Measurements from ENCODE around the gene KCP.

Gene KCP

DNA sequence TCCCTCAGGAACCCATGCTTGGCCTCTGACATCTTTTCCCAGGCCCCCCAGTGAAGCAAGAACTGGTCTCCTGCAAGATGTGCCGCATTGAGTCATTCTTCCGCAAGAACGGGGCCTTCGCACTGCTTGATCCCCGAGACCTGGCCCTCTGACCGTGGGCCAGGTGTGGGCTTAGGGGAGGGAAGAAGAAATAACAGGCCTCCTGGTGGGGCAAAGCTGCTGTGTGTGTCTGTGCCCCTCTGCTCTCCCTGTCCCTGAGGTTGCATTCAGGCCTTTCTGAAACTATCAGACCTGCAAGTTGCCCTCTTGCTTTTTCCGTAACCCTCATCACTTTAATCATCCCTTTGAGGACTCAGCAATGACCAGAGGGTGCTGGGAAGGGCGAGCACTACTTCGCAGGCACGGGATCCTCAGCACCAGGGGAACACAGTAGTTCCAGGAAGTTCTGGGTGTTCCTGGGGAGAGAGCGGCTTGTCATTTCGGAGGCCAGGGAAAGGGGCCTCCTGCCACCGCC, 41.8 kb downstream of the KCP start:
- TF ChIP-seq, protein P1, sequence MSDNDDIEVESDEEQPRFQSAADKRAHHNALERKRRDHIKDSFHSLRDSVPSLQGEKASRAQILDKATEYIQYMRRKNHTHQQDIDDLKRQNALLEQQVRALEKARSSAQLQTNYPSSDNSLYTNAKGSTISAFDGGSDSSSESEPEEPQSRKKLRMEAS (IDR thresholded peaks at IDR 0.05) = no peak
- TF ChIP-seq, protein P2, sequence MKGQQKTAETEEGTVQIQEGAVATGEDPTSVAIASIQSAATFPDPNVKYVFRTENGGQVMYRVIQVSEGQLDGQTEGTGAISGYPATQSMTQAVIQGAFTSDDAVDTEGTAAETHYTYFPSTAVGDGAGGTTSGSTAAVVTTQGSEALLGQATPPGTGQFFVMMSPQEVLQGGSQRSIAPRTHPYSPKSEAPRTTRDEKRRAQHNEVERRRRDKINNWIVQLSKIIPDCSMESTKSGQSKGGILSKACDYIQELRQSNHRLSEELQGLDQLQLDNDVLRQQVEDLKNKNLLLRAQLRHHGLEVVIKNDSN (IDR thresholded peaks at IDR 0.05) = no peak
- no peak for TF ChIP-seq TCF12 (IDR thresholded peaks at IDR 0.05; ENCODE audit: low read depth)
- no peak for TF ChIP-seq EGR1 (IDR thresholded peaks at IDR 0.05)
- TF ChIP-seq TEAD4 (IDR thresholded peaks at IDR 0.05) = no peak
- TF ChIP-seq TAF1 (IDR thresholded peaks at IDR 0.05; ENCODE audit: low read depth) = no peak
- TF ChIP-seq, protein P3, sequence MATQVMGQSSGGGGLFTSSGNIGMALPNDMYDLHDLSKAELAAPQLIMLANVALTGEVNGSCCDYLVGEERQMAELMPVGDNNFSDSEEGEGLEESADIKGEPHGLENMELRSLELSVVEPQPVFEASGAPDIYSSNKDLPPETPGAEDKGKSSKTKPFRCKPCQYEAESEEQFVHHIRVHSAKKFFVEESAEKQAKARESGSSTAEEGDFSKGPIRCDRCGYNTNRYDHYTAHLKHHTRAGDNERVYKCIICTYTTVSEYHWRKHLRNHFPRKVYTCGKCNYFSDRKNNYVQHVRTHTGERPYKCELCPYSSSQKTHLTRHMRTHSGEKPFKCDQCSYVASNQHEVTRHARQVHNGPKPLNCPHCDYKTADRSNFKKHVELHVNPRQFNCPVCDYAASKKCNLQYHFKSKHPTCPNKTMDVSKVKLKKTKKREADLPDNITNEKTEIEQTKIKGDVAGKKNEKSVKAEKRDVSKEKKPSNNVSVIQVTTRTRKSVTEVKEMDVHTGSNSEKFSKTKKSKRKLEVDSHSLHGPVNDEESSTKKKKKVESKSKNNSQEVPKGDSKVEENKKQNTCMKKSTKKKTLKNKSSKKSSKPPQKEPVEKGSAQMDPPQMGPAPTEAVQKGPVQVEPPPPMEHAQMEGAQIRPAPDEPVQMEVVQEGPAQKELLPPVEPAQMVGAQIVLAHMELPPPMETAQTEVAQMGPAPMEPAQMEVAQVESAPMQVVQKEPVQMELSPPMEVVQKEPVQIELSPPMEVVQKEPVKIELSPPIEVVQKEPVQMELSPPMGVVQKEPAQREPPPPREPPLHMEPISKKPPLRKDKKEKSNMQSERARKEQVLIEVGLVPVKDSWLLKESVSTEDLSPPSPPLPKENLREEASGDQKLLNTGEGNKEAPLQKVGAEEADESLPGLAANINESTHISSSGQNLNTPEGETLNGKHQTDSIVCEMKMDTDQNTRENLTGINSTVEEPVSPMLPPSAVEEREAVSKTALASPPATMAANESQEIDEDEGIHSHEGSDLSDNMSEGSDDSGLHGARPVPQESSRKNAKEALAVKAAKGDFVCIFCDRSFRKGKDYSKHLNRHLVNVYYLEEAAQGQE (IDR thresholded peaks at IDR 0.05; ENCODE audit: low read depth) = no peak
- TF ChIP-seq CEBPB (IDR thresholded peaks at IDR 0.05) = no peak
- no peak for TF ChIP-seq EP300 (IDR thresholded peaks at IDR 0.05; ENCODE audit: borderline replicate concordance)
- TF ChIP-seq RAD21 (IDR thresholded peaks at IDR 0.05; ENCODE audit: low read depth) = no peak

DNA sequence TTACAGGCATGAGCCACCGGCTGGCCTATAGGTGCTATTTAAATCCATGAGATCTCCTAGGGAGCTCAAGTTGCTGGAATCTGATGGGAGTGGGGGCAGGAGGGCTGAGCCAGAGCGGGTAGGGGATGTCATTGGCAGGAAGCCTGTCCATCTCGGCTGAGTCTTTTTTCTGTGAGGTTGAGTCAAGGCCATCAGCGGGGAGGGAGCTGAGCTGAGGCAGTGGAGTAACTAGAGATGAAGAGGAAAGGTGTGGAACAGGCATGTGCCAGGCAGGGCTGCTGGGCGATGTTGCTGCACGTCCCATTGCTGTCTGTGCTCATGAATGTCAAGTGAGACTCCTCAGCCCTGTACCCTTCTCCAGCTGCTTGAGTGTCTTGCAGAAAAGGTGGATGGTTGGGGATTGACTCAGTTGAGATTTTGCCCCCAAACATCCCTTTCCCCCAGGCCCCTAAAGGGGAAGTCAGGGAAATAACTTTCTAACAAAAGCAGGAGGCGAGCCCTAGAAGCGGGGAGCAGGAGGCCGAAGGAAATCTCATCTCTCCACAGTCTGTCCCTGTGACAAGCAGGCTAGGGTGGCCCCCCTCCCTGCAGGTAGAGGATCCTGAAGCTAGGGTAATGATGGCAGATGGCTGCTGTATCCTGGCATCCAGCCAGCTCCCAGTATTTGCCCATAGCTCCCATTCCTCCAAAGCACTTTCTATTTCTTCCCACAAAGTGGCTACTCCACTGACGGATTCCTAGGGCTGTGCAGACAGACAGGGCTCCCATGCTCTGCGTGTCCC, 42.5 kb downstream of the KCP start:
- TF ChIP-seq TEAD4 (IDR thresholded peaks at IDR 0.05) = no peak
- TF ChIP-seq TCF12 (IDR thresholded peaks at IDR 0.05; ENCODE audit: low read depth) = peak; percentile 16; the same call in 1 of the 2 replicates
- no peak for TF ChIP-seq YY1 (IDR thresholded peaks at IDR 0.05; ENCODE audit: low read depth)
- TF ChIP-seq CEBPB (IDR thresholded peaks at IDR 0.05) = no peak
- peak; percentile 29; the same call in 1 of the 2 replicates for TF ChIP-seq NFIC (IDR thresholded peaks at IDR 0.05)
- TF ChIP-seq RAD21 (IDR thresholded peaks at IDR 0.05; ENCODE audit: low read depth) = no peak
- TF ChIP-seq FOXM1 (IDR thresholded peaks at IDR 0.05; ENCODE audit: borderline replicate concordance, low read depth) = no peak
- no peak for TF ChIP-seq EP300 (IDR thresholded peaks at IDR 0.05; ENCODE audit: borderline replicate concordance)
- no peak for TF ChIP-seq CREB1 (IDR thresholded peaks at IDR 0.05; ENCODE audit: low read depth)

DNA sequence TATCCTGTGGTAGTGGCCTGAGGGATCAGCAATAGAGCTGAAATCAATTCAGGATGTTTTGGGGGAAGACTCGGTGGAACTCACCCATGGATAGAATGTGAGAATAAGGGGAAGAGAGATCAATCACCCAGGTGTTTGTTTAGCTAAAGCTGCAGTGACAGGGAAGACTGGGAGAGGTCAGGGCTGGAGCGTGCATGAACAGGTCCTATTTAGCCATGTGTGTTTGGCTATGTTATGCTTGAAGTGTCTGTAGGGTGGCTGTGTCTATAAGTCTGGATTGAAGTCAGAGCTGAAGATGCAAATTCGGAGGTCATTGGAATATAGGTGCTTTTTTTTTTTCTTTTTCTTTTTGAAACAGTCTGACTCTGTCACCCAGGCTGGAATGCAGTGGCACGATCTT, 43.3 kb downstream of the KCP start:
- TF ChIP-seq TAF1 (IDR thresholded peaks at IDR 0.05; ENCODE audit: low read depth) (no peak), YY1 (IDR thresholded peaks at IDR 0.05; ENCODE audit: low read depth) (no peak), TEAD4 (IDR thresholded peaks at IDR 0.05) (no peak), EGR1 (IDR thresholded peaks at IDR 0.05) (no peak), NFIC (IDR thresholded peaks at IDR 0.05) (no peak), RAD21 (IDR thresholded peaks at IDR 0.05; ENCODE audit: low read depth) (no peak), TCF12 (IDR thresholded peaks at IDR 0.05; ENCODE audit: low read depth) (no peak), CREB1 (IDR thresholded peaks at IDR 0.05; ENCODE audit: low read depth) (no peak), CEBPB (IDR thresholded peaks at IDR 0.05) (no peak), FOXM1 (IDR thresholded peaks at IDR 0.05; ENCODE audit: borderline replicate concordance, low read depth) (no peak), EP300 (IDR thresholded peaks at IDR 0.05; ENCODE audit: borderline replicate concordance) (no peak), ZBTB7A (IDR thresholded peaks at IDR 0.05; ENCODE audit: low read depth) (no peak)
- TF ChIP-seq, protein P2 (IDR thresholded peaks at IDR 0.05) = no peak
- TF ChIP-seq, protein P3 (IDR thresholded peaks at IDR 0.05; ENCODE audit: low read depth) = no peak

DNA sequence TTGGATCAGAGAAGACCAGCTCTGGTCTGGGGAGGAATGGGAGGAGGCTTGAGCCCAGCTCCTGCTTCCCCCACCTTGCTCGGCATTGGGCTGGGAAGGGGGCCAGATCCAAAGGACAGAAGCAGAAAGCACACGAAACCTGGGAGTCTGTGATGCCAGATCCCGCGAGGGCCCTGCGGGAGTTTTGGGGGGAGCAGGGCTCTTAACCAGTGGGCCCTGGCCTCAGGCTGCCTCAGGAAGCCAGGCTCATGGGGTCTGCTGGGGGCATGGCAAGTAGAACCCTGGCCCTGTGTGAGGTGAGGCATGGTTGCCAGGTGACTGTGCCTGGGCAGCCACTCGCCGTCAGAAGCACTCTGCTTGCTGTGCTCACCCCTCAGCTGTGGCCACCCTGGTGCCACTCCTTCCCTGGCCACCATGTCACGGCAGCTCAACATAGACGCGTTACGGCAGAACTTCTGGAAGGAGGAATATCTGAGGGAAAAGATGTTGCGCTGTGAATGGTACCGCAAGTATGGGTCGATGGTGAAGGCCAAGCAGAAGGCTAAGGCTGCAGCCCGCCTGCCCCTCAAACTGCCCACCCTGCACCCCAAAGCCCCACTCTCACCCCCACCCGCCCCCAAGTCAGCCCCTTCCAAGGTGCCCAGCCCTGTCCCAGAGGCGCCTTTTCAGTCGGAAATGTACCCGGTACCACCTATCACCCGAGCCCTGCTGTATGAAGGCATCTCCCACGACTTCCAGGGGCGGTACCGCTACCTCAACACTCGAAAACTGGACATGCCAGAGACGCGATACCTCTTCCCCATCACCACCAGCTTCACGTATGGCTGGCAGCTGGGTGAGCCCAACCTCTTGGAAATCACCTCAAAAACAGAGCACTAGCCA, 44.3 kb downstream of the KCP start:
- TF ChIP-seq TAF1 (IDR thresholded peaks at IDR 0.05; ENCODE audit: low read depth) (no peak), TCF12 (IDR thresholded peaks at IDR 0.05; ENCODE audit: low read depth) (no peak), FOXM1 (IDR thresholded peaks at IDR 0.05; ENCODE audit: borderline replicate concordance, low read depth) (no peak), EGR1 (IDR thresholded peaks at IDR 0.05) (no peak), NFIC (IDR thresholded peaks at IDR 0.05) (no peak), RAD21 (IDR thresholded peaks at IDR 0.05; ENCODE audit: low read depth) (no peak), TEAD4 (IDR thresholded peaks at IDR 0.05) (no peak), CEBPB (IDR thresholded peaks at IDR 0.05) (no peak), YY1 (IDR thresholded peaks at IDR 0.05; ENCODE audit: low read depth) (no peak), ZBTB7A (IDR thresholded peaks at IDR 0.05; ENCODE audit: low read depth) (no peak), EP300 (IDR thresholded peaks at IDR 0.05; ENCODE audit: borderline replicate concordance) (no peak), CREB1 (IDR thresholded peaks at IDR 0.05; ENCODE audit: low read depth) (no peak)
- TF ChIP-seq, protein P1 (IDR thresholded peaks at IDR 0.05) = no peak
- TF ChIP-seq, protein P3 (IDR thresholded peaks at IDR 0.05; ENCODE audit: low read depth) = no peak
- TF ChIP-seq, protein P2 (IDR thresholded peaks at IDR 0.05) = no peak
